Muscle layer of colon (tissue), 2 donors: ENCODE data around the gene TP53I13.

Experiments
- H3K27ac ChIP-seq: one replicate; pipeline ENCODE4 v1.7.0; 2013; ENCODE audit warnings: low read depth, mild to moderate bottlenecking, low read length, moderate library complexity
- H3K27me3 ChIP-seq, 2 donors: one replicate each; pipeline ENCODE4 v1.7.0; 2013; ENCODE audit warnings: low read length in 2 of 2, mild to moderate bottlenecking in 2 of 2; ENCODE audit not compliant: insufficient read depth in 2 of 2, control insufficient read depth in 1 of 2
- H3K36me3 ChIP-seq: one replicate; pipeline ENCODE4 v1.7.0; 2013; ENCODE audit warnings: mild to moderate bottlenecking, low read length; ENCODE audit not compliant: insufficient read depth
- H3K4me1 ChIP-seq: one replicate; pipeline ENCODE4 v1.7.0; 2013; ENCODE audit warnings: mild to moderate bottlenecking, low read length; ENCODE audit not compliant: insufficient read depth
- H3K4me3 ChIP-seq, 2 donors: one replicate each; pipeline ENCODE4 v1.7.0; 2013; ENCODE audit warnings: low read length in 2 of 2, low read depth in 1 of 2, mild to moderate bottlenecking in 1 of 2, moderate library complexity in 1 of 2
- H3K9ac ChIP-seq: one replicate; pipeline ENCODE4 v1.7.0; 2013; ENCODE audit warnings: low read length
- H3K9me3 ChIP-seq: one replicate; pipeline ENCODE4 v1.7.0; 2013; ENCODE audit warnings: mild to moderate bottlenecking, low read length
- donor health status: abdominal sarcoma.
- donor health status: Adenocarcinoma of cecum.

Gene TP53I13, protein sequence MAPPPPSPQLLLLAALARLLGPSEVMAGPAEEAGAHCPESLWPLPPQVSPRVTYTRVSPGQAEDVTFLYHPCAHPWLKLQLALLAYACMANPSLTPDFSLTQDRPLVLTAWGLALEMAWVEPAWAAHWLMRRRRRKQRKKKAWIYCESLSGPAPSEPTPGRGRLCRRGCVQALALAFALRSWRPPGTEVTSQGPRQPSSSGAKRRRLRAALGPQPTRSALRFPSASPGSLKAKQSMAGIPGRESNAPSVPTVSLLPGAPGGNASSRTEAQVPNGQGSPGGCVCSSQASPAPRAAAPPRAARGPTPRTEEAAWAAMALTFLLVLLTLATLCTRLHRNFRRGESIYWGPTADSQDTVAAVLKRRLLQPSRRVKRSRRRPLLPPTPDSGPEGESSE

DNA sequence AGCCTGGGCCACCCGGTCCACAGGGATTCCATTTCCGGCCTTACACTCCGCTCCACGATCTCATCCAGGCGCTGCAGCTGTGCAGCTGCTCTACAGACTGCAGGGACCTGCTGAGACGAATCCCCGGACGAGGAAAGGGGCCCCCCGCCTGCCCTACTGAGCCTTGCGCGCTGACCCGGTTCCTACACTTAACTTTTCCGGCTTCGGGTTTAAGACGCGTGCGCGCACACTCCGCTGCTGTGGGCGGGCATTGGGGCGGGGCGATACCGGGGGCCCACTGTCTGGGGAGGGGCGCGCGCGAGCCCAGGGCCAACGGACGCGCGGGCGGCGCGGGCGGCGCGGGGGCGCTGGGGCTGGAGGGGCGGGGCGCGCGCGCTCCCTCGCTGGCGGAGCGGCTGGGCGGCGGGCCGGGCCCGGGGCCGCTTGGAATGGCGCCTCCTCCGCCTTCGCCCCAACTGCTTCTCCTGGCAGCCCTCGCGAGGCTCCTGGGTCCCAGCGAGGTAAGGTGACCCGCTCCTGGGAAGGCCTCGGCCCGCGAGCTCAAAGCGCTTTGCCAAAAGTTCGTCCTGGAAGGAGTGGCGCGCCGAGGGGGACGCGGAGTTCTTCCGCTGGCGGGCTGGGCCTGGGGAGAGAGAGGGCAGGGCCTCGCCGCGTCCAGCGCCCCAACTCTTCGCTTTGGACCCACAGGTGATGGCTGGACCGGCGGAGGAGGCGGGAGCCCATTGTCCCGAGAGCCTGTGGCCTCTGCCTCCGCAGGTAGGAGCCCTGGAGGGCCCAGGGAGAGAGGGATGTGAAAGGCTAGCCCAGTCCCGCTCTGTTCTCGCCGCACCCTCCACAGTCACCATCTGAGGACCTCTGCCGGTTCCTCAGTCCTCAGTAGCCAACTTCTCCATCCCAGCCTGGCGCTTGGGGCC lies at the start of gene TP53I13:
Gene TP53I13 (plus strand): TSS at position 371 of the 914 bp plus-strand sequence. CDS start 58 bp downstream, at position 429.
- Histone ChIP-seq H3K9me3 (no peaks in the 10 kb centered on the region), H3K4me3 (peak within 1 kb of the TSS; percentile 68 to 88), H3K4me1 (peaks cover 24% of the 10 kb centered on the region), H3K36me3 (no peaks in the 10 kb centered on the region), H3K9ac (peak within 1 kb of the TSS; percentile 38), H3K27ac (peak within 1 kb of the TSS; percentile 82), H3K27me3 (no peaks in the 10 kb centered on the region)

DNA sequence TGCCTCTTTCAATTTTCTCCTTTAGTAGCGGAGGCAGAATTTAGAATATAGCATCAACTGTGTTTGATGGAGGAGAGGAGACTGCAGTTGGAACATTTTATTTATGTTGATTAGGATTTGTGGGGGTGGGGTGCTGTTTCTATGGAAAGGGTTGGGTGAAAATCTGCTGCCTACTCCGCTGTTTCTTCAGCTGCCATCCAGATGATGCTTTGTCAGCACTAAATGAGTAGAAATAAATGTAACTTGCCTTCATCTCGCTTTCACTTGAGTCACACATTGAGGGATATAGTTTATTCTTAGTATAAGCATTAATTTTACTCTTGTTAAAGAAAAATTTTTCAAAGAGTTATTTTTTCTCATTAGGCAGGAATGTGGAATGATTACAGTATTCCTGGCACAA lies 43.8 kb upstream of the TP53I13 start:
- peaks cover 25% of the 10 kb centered on the region for H3K36me3 ChIP-seq
- H3K9me3 ChIP-seq: no peaks in the 10 kb centered on the region
- no peak overlapping the region for H3K9ac ChIP-seq
- H3K27ac ChIP-seq: no peak overlapping the region
- H3K4me3 ChIP-seq: no peak overlapping the region
- no peaks in the 10 kb centered on the region for H3K4me1 ChIP-seq
- H3K27me3 ChIP-seq: no peaks in the 10 kb centered on the region

DNA sequence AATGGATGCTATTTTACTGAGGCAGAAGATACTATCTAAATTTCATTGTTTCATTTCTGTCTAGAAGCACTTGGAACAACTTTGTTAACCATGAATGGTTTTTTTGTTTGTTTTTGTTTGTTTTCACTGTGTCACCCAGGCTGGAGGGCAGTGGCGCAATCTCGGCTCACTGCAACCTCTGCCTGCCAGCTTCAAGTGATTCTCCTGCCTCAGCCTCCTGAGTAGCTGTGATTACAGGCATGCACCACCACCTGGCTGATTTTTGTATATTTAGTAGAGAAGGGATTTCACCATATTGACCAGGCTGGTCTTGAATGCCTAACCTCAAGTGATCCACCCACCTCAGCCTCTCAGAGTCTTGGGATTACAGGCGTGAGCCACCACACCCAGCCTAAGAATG lies 42.2 kb upstream of the TP53I13 start:
- H3K9me3 ChIP-seq: no peaks in the 10 kb centered on the region
- no peak overlapping the region for H3K9ac ChIP-seq
- no peaks in the 10 kb centered on the region for H3K27me3 ChIP-seq
- H3K27ac ChIP-seq: no peak overlapping the region
- H3K4me1 ChIP-seq: no peaks in the 10 kb centered on the region
- H3K4me3 ChIP-seq: no peak overlapping the region
- peaks cover 29% of the 10 kb centered on the region for H3K36me3 ChIP-seq

DNA sequence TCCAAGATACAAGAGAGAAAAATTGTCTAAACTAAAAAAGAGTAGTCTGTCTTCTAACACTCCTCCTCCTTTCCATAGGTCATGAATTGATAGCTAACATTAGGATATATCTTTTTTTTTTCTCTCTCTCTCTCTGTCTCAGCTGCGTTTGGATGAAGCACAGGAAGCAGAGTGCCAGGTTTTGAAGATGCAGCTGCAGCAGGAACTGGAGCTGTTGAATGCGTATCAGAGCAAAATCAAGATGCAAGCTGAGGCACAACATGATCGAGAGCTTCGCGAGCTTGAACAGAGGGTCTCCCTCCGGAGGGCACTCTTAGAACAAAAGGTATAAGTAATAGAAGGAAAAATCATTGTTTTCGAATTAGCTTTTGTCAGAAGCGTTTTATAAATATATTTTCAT lies 34.5 kb upstream of the TP53I13 start:
- no peaks in the 10 kb centered on the region for H3K27me3 ChIP-seq
- H3K9ac ChIP-seq: no peak overlapping the region
- no peaks in the 10 kb centered on the region for H3K4me1 ChIP-seq
- H3K9me3 ChIP-seq: no peaks in the 10 kb centered on the region
- H3K36me3 ChIP-seq: peaks cover 17% of the 10 kb centered on the region
- H3K4me3 ChIP-seq: no peak overlapping the region
- H3K27ac ChIP-seq: no peak overlapping the region

DNA sequence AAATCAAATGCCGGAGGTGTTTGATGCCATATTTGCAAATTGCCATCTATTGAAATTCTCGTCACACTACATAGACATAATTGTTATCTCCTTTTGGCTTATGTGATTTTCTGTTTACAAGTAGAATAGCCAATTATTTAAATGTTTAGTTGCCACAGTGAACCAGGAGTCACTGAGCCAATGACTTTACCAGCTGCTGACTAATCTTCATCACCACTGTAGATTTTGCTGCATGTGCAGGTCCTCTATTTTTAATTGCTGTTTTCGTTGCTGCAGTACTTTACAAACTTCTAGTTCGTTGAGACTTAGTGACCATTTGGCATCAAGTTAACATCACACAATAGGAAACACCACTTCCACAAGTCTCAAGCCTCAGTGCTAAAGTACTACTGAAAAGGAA lies 24.4 kb upstream of the TP53I13 start:
- Histone ChIP-seq H3K9me3 (no peaks in the 10 kb centered on the region), H3K4me1 (peaks cover 6% of the 10 kb centered on the region), H3K27me3 (no peaks in the 10 kb centered on the region), H3K36me3 (peaks cover 25% of the 10 kb centered on the region), H3K4me3 (no peak overlapping the region), H3K9ac (no peak overlapping the region), H3K27ac (no peak overlapping the region)

DNA sequence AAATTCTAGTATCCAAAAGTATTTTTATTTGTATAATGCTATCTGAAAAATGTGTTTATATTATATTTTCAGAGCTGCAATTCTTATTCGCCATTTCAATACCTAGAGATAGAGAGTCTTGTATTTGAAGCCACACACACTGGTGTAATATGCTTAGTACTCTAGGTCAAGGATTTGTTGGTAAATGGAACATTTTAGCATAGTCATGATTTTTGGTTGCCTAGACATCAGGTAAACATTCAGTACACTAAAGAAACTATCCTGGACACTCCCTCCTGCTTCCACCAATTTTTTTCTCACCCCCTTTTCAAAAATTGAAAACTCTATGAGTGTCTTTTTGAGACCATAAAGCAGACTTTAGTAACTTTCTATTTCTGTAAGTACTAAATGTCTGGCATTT lies 22.4 kb upstream of the TP53I13 start:
- Histone ChIP-seq H3K9ac (no peak overlapping the region), H3K4me3 (no peak overlapping the region), H3K9me3 (no peaks in the 10 kb centered on the region), H3K4me1 (peaks cover 9% of the 10 kb centered on the region), H3K36me3 (peaks cover 21% of the 10 kb centered on the region), H3K27ac (no peak overlapping the region), H3K27me3 (no peaks in the 10 kb centered on the region)

DNA sequence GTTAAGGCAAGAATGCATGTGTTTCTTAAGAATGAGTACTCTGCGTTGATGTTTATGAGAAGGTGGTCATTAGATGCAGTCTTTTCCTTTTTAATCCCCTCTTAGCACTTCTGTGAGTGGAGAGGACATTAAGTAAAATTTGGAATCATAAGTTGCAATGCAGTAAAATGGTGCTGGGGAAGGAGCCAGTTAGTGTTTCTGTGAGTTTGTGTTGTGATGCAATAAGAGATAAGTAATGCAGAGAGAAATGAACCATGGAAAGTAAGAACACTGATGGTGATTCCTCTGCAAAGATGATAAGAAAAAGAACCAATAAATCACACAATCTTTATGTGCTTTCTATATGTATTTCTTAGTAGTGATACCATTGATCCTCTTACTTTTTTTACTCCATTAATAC lies 21.7 kb upstream of the TP53I13 start:
- Histone ChIP-seq H3K9ac (no peak overlapping the region), H3K27ac (no peak overlapping the region), H3K27me3 (no peaks in the 10 kb centered on the region), H3K9me3 (no peaks in the 10 kb centered on the region), H3K36me3 (peaks cover 21% of the 10 kb centered on the region), H3K4me1 (peaks cover 9% of the 10 kb centered on the region), H3K4me3 (no peak overlapping the region)

DNA sequence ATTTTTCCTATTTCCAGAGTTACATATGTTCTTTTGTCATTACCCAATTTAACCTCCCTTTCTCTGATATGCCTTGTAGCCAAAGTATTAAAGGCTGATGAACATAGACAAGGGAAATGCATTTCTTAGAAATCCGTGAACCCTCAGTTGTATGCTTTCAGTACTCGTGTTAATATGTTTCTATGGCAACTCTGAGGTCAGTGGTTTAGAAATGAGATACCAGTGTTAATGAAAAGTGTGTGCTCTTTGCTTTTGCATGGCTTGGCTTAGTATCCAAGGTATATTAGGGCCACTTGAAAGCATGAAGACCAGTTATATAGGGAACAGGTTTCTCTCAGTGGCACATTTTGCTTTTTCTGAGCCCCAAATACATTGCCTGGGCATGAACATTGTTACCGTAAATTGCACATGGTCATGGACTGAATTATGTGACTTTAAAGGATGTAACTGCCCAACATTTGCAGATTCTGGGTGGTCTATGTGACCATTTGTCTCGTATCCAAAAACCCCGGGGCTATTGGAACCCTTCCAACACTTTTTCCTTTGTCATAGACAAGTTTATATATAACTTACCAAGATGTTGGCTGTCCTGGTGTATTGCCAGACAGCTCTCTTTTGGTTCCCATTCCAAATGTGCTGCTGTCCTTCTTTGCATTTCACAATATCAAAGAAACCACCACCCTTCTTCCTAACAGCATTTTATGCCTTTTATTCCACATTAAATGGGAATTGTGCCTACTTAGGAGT lies 19.2 kb upstream of the TP53I13 start:
- H3K27ac ChIP-seq: no peak overlapping the region
- H3K36me3 ChIP-seq: peaks cover 2% of the 10 kb centered on the region
- peaks cover 9% of the 10 kb centered on the region for H3K4me1 ChIP-seq
- no peaks in the 10 kb centered on the region for H3K27me3 ChIP-seq
- no peaks in the 10 kb centered on the region for H3K9me3 ChIP-seq
- no peak overlapping the region for H3K4me3 ChIP-seq
- H3K9ac ChIP-seq: no peak overlapping the region

DNA sequence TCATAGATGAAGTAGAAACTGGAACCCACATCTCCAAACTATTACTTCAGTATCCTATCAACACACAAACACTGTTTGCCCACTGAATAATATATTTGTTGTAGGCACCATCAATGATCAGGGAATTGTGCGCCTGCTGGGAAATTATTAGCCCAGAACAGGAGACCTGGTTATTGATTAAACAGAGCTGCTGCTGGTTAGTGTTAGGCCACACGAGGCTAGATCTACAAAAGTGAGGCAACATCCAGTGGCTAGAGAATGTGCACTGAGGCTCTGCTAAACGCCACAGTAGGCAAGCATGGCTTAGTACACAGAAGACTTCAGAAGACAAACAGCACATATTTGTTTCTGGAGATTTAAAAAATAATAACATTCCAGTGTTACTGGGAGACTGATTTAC lies 12.7 kb upstream of the TP53I13 start:
- Histone ChIP-seq H3K36me3 (no peaks in the 10 kb centered on the region), H3K4me3 (no peak overlapping the region), H3K9ac (no peak overlapping the region), H3K4me1 (no peaks in the 10 kb centered on the region), H3K27me3 (no peaks in the 10 kb centered on the region), H3K27ac (no peak overlapping the region), H3K9me3 (no peaks in the 10 kb centered on the region)

DNA sequence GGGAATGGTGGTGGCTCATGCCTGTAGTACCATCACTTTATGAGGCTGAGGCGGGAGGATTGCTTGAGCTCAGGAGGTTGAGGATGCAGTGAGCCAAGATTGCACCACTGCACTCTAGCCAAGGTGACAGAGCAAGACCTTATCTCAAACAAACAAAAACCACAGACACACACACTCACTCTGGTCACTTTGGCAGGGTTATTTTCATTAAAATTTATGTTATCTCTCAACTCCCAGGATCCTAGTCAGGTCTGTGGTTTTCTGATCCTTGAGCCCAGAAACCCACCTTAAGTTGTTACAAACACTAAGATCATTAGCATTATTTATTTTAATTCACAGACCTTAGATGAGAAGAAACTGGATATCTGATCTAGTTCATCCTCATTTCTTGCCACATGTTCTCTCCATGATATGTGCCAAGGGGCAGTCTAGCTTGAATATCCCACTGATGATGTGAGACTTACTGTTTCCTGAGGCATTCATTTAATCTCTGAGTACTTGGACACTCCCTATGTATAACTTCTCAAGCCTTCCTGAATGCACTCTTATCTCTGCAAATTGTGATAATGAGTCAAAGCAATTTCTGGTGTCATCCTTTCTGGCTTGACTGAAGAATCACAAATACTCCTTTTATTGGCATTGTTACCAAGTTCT lies 11.3 kb upstream of the TP53I13 start:
- no peak overlapping the region for H3K4me3 ChIP-seq
- peaks cover 8% of the 10 kb centered on the region for H3K4me1 ChIP-seq
- no peaks in the 10 kb centered on the region for H3K27me3 ChIP-seq
- no peaks in the 10 kb centered on the region for H3K9me3 ChIP-seq
- no peak overlapping the region for H3K27ac ChIP-seq
- H3K9ac ChIP-seq: no peak overlapping the region
- peaks cover 5% of the 10 kb centered on the region for H3K36me3 ChIP-seq

DNA sequence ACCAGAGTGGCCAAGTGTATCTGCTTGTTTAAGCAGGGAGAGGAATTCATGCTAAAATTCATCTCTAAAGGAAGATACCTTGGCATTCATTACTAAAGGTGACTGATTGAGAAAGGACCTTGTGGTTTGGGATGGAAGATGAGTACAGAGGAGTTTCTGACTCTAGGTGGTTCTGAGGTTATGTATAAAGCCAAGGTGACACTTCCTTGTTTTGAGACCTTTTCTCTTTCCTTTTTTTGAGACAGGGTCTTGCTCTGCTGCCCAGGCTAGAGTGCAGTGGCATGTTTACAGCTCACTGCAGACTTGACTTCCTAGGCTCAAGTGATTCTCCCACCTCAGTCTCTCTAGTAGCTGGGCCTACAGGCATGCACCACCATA lies 10.8 kb upstream of the TP53I13 start:
- Histone ChIP-seq H3K27ac (no peak overlapping the region), H3K36me3 (peaks cover 5% of the 10 kb centered on the region), H3K9me3 (no peaks in the 10 kb centered on the region), H3K4me3 (no peak overlapping the region), H3K27me3 (no peaks in the 10 kb centered on the region), H3K4me1 (peaks cover 8% of the 10 kb centered on the region), H3K9ac (no peak overlapping the region)
